GM19099 (cell line): ENCODE results near the gene ABHD8.

Experiments used
- POLR2A ChIP-seq: IDR thresholded peaks from 3 replicates; pipeline ENCODE4 v1.6.1; 2011; ENCODE audit warnings: low read depth; ENCODE audit not compliant: insufficient read length; ENCODE audit errors: extremely low read depth

Gene ABHD8

DNA sequence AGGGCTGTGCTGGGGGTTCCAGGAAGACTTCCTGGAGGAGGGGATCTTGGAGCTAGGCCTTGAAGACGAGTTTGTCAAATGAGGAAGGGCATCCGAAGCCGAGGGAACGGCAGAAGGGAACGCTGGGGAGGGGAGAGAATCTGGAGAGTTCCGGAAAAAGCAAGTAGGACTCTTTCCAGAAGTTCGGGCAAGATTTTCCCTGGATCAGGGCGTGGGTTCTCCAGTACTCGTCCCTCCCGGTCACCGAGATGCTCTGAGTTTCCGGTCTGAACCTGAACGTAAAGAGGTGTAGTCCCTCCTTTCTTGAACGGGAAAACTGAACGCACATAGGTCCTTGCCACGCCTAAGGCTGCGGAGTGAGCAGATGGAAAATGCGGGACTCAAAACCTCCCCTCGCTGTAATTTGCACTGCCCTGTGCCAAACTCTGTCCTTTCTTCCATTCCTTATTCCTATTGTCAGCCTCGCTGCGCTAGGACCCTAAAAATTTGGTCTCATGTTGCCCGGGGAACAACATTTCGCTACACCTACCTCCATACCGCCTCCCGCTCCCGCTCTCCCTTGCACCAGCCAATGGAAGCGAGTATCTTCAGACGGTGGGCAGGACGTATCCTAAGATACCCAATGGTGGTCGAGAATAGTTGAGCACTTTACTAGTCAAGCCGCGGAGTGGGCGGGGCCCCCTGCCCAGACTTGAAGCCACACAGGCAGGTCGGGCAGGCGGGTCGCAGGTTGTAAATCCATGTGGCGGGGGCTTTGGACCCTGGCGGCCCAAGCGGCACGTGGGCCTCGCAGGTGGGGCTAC is 33.8 kb upstream of the ABHD8 start, which contains the start of gene GTPBP3:
Gene GTPBP3, plus strand, starts transcription at position 682 of the 803 bp plus-strand sequence. Its CDS starts 59 bp downstream, at position 741.
- peak; percentile 78 for TF ChIP-seq POLR2A

GRCh38 chr19:17335575-17335974 is 32.4 kb upstream of the ABHD8 start:
- TF ChIP-seq POLR2A, result no peak

GRCh38 chr19:17334414-17335409 is 31.5 kb upstream of the ABHD8 start, which contains the start of gene ANO8:
Gene ANO8 (minus strand): TSS chr19:17334855. CDS start chr19:17334670, 185 bp downstream.
- peak; percentile 15 for TF ChIP-seq POLR2A

- no peak for TF ChIP-seq POLR2A
Observed at GRCh38 chr19:17333611-17334413, 30.6 kb upstream of the ABHD8 start.

DNA sequence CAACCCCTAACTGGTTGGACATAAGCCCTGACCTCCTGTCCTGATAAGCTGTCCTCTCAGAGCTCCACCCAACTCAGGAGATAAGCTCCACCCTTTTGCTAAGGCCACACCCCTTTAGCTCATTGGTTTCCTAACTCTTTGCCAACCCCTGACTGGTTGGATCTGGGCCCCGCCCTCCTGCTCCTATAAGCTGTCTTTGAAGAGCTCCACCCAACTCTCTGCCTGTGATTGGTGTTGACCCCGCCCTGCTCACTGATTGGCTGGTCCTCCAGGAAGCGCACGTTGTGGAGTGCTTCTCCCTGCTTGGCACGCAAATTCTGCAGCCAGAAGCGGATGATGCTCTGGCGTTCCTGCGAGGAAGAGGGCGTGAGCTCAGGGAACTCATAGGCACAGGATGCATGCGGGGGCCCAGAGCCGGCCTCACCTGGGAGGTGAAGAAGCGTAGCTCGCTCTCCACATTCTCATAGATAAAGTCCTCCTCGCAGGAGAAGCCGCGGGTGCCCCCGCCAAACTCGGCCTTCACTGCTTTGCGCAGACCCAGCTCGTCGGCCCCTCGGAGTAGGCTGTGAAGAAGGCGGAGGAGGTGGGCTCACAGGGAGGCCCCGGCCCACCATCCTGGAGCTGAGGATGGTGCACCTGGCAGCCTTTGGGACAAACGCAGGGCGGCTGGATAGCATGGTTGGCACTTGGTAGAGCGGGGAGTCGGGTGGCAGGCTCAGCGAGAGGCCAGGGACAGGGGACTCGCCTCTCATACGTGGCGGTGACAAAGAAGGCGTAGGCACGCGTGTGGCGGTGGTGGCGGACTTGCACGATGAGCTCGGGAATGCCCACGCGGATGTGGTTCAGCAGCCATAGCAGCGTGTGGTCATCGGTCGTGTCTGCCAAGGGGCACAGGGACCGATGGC is 29.7 kb upstream of the ABHD8 start:
- no peak for TF ChIP-seq POLR2A

GRCh38 chr19:17332360-17332676 is 29.1 kb upstream of the ABHD8 start:
- TF ChIP-seq POLR2A, result no peak

DNA sequence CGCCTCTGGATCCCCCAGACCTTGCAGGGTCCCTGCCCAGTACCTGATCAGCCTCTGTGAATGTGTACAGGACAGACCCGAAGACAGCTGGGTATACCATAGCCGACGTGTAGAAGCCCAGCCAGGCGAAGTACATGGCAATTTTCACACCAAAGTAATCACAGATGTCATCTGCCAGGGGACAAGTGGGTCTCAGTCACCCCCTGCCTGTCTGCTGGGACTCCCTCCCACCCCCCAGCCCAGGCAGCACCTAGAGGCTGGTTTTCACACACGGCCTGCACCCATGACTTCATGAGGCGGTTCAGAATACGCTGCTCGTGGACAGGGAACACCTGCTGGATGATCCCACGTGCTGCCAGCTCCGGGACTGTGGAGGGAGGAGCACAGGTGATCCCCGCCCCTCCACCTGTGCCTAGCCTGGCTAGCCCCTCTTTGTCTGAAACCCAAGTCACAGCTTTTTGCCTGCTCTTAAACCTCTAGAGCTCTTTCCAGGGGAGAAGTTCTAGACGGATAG is 27.9 kb upstream of the ABHD8 start:
- TF ChIP-seq POLR2A, result no peak

DNA sequence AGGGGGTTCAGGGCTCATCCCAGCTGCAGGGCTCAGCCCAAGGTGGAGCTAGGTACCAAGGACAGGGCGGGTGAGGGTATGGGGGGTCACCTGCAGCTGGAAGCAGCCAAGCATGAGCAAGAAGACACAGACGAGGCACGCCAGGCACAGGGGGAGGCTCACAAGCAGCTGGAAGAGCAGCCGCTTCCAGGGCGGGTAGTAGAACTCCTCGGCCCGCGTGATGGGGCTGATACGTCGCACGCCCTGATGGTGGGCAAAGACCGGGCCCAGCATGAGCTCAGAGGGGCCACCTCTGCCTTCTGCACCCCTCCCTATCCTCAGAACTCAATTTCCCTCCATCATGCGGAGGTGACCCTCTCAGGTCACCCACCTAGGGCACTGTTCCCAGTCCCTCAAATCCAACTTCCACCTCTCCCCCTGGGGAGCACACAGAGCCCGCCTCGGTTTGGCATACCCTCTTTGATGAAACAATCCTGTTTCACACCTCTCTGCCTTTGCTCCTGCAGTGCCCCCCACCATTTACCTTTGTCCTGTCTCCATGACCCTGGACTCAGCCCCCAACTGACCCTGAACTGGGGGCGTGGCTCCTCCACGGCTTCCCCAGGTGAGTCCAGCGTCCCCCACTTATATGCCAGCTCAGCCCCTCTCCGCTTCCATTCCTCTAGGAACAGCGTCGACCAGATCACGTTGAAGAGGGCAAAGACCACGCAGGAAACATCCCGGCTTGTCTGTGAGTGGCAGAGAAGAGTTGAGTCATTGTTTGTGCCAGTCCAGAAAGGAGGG is 27.2 kb upstream of the ABHD8 start:
- TF ChIP-seq POLR2A, result no peak

- TF ChIP-seq POLR2A, result no peak
Observed at GRCh38 chr19:17329366-17330261, 26.4 kb upstream of the ABHD8 start.

DNA sequence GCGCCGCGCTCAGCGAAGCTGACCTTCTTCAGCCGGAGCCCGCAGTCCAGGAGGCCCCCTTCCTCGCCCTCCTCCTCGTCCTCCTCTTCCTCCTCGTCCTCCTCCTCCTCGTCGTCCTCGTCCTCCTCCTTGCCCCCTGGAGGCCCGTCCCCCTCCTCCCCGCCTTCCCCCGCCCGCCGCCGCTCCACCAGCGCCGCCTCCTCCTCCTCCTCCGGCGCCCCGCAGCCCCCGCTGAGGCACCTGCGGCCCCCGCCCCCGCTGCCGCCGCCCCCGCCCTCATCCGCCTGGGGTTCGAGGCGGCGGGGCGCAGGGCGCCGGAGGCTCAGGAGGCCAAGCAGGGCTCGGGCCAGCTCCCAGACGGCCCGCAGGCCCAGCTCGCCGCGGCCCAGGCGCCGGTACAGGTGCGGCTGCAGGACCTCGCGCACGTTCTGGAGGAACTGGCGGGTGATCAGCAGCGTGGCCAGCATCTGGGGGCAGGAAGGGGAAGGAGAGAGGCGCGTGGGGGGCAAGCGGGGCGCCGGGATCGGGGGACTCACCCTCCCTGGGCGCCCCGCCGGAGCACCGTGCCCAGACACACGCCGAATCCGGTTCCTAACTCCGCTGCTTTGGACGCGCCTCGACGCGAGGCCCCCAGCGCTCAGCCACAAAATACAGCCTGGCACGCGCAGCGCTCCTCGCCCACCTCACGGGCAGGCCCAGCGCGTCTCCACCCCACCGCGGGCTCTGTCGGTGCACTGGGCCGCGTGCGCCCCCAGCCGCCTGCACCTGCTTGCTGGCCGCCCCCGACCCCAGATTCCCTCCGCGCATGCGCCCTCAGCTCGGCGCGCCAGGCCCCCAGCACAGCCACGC is 25.5 kb upstream of the ABHD8 start:
- no peak for TF ChIP-seq POLR2A
